ENCODE data around the gene TMEM100. TPM values are rescaled to one million over a fixed set of nuclear protein-coding genes. Genes with fewer than 3 reads are reported as not detected.

The TMEM100 gene
- total RNA-seq, 1 experiment from 2014 or later: 1.7 TPM

- DNase-seq (ENCODE audit: low read depth): peak; percentile 61
Measured at GRCh38 chr17:55743103-55743679, 20.5 kb upstream of the TMEM100 start.

DNA sequence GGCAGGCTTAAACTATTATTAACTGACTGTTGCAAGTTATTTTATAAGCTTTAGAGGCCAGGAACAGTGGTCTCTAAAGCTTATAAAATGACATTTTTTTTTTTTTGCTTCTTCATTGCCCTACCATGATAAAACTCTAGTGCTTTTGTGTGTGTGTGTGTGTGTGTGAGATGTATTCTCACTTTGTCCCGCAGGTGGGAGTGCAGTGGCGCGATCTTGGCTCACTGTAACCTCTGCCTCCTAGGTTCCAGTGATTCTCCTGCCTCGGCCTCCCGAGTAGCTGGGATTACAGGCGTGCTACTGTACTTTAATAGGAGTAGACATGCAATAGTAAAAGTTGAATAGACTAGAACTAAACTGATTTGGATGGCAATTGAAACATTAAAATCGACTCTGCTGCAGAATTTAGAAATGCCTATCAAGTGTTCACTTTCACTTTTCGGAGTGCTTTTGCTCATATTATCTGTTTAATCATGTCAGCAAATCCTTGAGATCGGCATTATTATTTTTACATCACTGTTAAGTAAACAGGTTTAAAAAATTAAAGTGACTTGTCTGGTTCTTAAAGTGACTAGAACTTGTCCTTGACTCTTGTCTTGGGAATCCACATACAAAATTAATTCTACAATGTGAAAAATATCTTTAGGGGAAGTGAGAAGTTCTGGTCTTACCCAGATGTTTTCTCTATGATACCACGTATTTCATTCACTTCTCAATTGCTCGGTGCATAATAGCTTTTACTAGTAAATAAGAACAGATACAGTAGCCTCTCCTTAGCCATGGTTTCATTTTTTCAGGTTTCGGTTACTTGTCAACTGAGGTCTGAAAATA, 19.8 kb upstream of the TMEM100 start:
- DNase-seq (ENCODE audit: low read depth): no peak

DNA sequence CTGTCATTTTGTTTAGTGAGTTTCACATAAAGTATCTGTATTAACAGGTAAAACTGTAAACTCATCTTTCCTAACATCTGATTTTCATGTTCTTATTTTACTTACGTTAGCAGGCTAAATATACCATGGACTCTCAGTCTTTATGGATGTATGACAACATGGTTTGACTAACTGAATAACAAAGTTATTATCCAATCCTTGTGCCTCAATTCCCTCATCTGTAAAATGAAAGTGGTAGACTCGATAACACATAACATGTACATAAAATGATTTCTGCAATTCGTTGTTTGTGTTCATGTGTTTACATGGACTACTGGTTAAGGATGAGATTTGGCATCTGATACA, 18.7 kb upstream of the TMEM100 start:
- no peak for DNase-seq (ENCODE audit: low read depth)

- no peak for DNase-seq (ENCODE audit: low read depth)
Measured at GRCh38 chr17:55740511-55741355, 18.1 kb upstream of the TMEM100 start.

- no peak for DNase-seq (ENCODE audit: low read depth)
Measured at GRCh38 chr17:55737976-55738501, 15.4 kb upstream of the TMEM100 start.

DNA sequence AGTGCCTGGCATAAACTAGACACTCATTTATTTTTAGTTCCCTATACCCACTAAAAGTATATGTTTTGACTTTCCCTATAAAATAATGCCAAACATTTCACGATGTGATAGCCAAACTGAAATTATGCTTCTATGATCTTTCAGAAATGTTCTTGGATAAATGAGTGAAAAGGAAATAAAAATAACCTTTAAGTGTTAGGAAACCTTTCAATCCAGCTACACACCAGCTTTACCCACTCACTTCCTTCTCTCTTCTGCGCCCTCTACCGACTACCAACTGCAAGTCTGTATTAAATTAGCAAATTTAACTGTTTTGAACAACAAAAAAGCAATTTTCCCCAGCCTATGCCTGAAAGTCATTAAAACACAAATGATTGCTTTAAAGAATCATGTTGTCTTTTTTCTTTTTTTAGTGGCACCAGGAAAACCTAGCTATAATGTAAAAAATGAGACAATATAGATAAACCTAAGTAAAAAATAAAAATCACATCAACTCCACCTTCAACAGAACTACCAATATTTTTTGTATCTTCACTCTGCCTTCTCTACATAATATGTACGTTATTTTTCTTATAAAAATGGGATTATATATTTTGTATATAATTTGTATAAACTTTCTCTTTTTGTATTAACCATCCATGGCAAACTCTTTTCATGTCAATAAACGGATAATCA, 13.2 kb upstream of the TMEM100 start:
- peak; percentile 60 for DNase-seq (ENCODE audit: low read depth)

DNA sequence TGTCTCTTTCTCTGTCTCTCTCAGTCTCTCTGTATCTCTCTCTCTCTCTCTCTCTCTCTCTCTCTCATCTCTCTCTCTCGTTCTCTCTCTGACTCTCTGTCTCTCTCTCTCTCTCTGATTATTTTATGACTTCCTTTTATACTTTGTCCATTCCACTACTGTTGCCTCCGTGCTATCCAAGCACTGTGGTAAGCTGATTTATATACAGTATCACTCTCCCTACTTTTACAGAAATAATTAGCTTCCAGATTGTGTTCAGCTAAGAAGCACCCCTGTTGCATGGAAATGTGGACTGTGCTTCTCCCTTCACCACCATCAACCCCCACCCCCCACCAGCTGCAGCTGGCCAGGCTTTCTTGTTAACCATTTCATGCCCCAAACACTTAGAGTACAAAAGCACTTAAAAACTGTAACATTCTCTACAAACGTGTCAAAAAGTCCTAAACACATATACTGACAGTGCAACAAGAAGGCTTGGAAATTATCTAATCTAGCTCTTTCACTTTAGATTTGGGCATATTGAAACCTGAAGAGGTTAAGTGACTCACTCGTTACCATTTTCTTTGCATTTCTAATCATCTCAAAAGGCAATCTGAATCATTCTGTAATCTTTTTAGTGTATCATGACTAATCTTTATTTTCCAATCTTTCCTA, 11.6 kb upstream of the TMEM100 start:
- DNase-seq (ENCODE audit: low read depth): no peak

GRCh38 chr17:55731586-55732250, 9.1 kb upstream of the TMEM100 start:
- DNase-seq (ENCODE audit: low read depth): peak; percentile 49

GRCh38 chr17:55730808-55731207, 8.1 kb upstream of the TMEM100 start:
- no peak for DNase-seq (ENCODE audit: low read depth)

- DNase-seq (ENCODE audit: low read depth): no peak
Measured at GRCh38 chr17:55730380-55730779, 7.7 kb upstream of the TMEM100 start.

DNA sequence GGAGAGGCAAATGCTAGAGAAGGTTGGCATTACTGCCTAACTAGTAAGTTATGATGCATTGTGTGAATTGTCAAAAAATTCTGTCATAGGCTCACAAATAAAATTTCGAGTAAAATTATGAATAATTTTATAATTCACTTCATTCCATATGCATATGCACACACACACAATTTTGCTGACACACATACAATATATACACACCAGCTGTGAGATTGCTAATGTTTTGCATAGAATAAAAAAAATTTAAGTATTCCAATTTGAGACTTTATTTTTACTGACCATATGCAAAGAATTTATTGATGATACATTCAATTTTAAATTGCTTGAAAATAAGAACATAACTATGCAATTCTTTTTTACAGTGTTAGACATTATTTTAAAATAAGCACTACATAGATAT, 6.8 kb upstream of the TMEM100 start:
- no peak for DNase-seq (ENCODE audit: low read depth)

DNA sequence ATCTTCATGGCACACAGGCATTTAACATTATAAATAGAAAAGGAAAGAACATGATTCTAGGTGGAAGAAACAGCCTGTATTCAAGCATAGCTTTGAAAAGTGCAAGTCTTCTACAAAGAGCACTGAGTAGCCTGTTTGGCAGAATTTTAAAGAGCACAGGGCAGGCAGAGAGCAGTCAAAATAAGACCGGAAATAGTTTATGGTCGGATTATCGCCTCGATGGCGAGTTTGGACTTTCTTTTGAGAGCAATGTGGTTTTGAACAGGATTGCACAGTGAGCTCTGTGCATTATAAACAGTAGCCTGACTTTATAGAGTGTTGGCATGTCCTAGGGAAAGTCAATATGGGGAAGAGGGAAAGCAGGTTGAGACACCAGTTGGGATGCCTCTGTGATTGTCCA, 6.2 kb upstream of the TMEM100 start:
- DNase-seq (ENCODE audit: low read depth): no peak

GRCh38 chr17:55728361-55728760, 5.7 kb upstream of the TMEM100 start:
- DNase-seq (ENCODE audit: low read depth): no peak

- no peak for DNase-seq (ENCODE audit: low read depth)
Measured at GRCh38 chr17:55727920-55728319, 5.3 kb upstream of the TMEM100 start.

- no peak for DNase-seq (ENCODE audit: low read depth)
Measured at GRCh38 chr17:55727275-55727674, 4.6 kb upstream of the TMEM100 start.

DNA sequence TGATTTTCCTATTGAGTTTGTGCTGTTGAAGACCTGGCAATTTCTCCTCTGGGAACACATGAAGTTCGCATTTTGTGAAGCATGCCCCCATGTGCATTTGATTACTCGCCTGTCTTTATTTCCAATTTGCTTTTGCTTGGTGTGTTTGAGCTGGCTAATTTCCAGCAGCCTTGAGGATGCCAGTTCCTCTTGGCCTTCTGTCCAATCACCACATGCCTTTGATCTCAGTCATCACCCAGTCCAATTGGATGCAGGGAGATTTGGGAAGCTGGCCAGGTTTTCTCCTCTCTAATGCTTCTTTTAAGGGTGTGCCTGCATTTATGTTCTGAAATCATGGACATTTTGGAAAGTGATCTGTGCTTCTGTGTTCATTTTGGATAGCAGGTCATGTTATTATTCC, 3.8 kb upstream of the TMEM100 start:
- DNase-seq (ENCODE audit: low read depth): peak; percentile 93

GRCh38 chr17:55723488-55723848, 804 bp upstream of the TMEM100 start:
- no peak for DNase-seq (ENCODE audit: low read depth)

GRCh38 chr17:55722016-55722736, 488 bp downstream of the TMEM100 start:
- no peak for DNase-seq (ENCODE audit: low read depth)

- DNase-seq (ENCODE audit: low read depth): no peak
Measured at GRCh38 chr17:55720919-55721836, 1.5 kb downstream of the TMEM100 start.
